NCI-H748 treated with DMSO at 0.1 percent for 48 hours (cell line): ENCODE measurements around the gene RANBP10.
"Not testable (repeated sequence)": the region's sequence is repeated elsewhere in the genome, so short reads cannot be mapped to it uniquely, and the experiment has no call there.

Experiments used
- DNase-seq: peaks from one replicate; lab custom pipeline; 2025; lab: John Stamatoyannopoulos, UW

Gene RANBP10

GRCh38 chr16:67779256-67780014 lies 26.9 kb downstream of the RANBP10 start:
- DNase-seq, result no peak

GRCh38 chr16:67775273-67775672 lies 31.1 kb downstream of the RANBP10 start:
- no peak for DNase-seq

- no peak for DNase-seq
These were observed 31.9 kb downstream of the RANBP10 start for GRCh38 chr16:67774457-67774853.

- DNase-seq, result no peak
These were observed 32.5 kb downstream of the RANBP10 start for GRCh38 chr16:67773569-67774456.

GRCh38 chr16:67773099-67773498 lies 33.3 kb downstream of the RANBP10 start:
- no peak for DNase-seq

GRCh38 chr16:67770346-67770991 lies 35.9 kb downstream of the RANBP10 start:
- no peak for DNase-seq

- no peak for DNase-seq
These were observed 38.4 kb downstream of the RANBP10 start for GRCh38 chr16:67767953-67768352.

- DNase-seq, result no peak
These were observed 40.1 kb downstream of the RANBP10 start for GRCh38 chr16:67766291-67766690.

GRCh38 chr16:67764158-67764667 lies 42.1 kb downstream of the RANBP10 start:
- no peak for DNase-seq

- DNase-seq, result no peak
These were observed 43.3 kb downstream of the RANBP10 start for GRCh38 chr16:67763066-67763465.

GRCh38 chr16:67762385-67762784 lies 44.0 kb downstream of the RANBP10 start:
- no peak for DNase-seq

- no peak for DNase-seq
These were observed 44.4 kb downstream of the RANBP10 start for GRCh38 chr16:67761924-67762323.

- DNase-seq, result no peak
These were observed 45.5 kb downstream of the RANBP10 start for GRCh38 chr16:67760956-67761230.

GRCh38 chr16:67760206-67760955 lies 46.0 kb downstream of the RANBP10 start:
- DNase-seq, result no peak

- DNase-seq, result no peak
These were observed 47.4 kb downstream of the RANBP10 start for GRCh38 chr16:67758966-67759365.

GRCh38 chr16:67758006-67758405 lies 48.4 kb downstream of the RANBP10 start:
- DNase-seq, result no peak

- no peak for DNase-seq
These were observed 53.7 kb downstream of the RANBP10 start for GRCh38 chr16:67752641-67753040.

- not testable (repeated sequence) for DNase-seq
These were observed 55.0 kb downstream of the RANBP10 start for GRCh38 chr16:67751331-67751730.

- no peak for DNase-seq
These were observed 55.9 kb downstream of the RANBP10 start for GRCh38 chr16:67750466-67750865.

- no peak for DNase-seq
These were observed 56.8 kb downstream of the RANBP10 start for GRCh38 chr16:67749436-67750078.

GRCh38 chr16:67748834-67749233 lies 57.5 kb downstream of the RANBP10 start:
- no peak for DNase-seq
